ENCODE results near the gene ACAT2.

ACAT2 gene

DNA sequence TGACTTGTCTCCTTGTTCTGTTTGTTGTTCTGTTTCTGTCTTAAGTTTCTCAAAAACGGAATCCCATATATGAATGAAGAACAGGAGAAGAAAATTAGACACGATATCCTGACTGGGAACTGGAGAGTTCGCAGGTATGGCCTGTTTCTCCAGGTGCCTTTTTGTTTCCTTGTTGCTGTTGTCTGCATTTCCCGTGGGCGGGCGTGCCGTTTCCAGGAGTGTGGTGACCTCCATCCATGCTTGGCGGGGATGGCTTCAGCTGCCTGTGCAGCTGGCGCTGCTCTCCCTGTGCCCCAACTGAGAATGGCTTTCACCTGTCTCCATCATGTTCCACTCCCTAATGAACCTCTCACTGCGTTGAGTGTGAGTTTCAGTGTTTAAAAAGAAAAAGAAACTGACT is 42.7 kb downstream of the ACAT2 start:
- TF ChIP-seq RAD21 (IDR thresholded peaks at IDR 0.05; ENCODE audit: low read depth) (no peak), TAF1 (IDR thresholded peaks at IDR 0.05; ENCODE audit: low read depth) (no peak), ZBTB7A (IDR thresholded peaks at IDR 0.05; ENCODE audit: low read depth) (no peak), YY1 (IDR thresholded peaks at IDR 0.05; ENCODE audit: low read depth) (no peak), NFIC (IDR thresholded peaks at IDR 0.05) (no peak), CEBPB (IDR thresholded peaks at IDR 0.05) (no peak), TEAD4 (IDR thresholded peaks at IDR 0.05) (no peak), EP300 (IDR thresholded peaks at IDR 0.05; ENCODE audit: borderline replicate concordance) (no peak), FOXM1 (IDR thresholded peaks at IDR 0.05; ENCODE audit: borderline replicate concordance, low read depth) (no peak), EGR1 (IDR thresholded peaks at IDR 0.05) (no peak), TCF12 (IDR thresholded peaks at IDR 0.05; ENCODE audit: low read depth) (no peak), CREB1 (IDR thresholded peaks at IDR 0.05; ENCODE audit: low read depth) (no peak)
- TF ChIP-seq, protein P1, sequence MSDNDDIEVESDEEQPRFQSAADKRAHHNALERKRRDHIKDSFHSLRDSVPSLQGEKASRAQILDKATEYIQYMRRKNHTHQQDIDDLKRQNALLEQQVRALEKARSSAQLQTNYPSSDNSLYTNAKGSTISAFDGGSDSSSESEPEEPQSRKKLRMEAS (IDR thresholded peaks at IDR 0.05), result no peak
- TF ChIP-seq, protein P2, sequence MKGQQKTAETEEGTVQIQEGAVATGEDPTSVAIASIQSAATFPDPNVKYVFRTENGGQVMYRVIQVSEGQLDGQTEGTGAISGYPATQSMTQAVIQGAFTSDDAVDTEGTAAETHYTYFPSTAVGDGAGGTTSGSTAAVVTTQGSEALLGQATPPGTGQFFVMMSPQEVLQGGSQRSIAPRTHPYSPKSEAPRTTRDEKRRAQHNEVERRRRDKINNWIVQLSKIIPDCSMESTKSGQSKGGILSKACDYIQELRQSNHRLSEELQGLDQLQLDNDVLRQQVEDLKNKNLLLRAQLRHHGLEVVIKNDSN (IDR thresholded peaks at IDR 0.05), result no peak
- TF ChIP-seq, protein P3, sequence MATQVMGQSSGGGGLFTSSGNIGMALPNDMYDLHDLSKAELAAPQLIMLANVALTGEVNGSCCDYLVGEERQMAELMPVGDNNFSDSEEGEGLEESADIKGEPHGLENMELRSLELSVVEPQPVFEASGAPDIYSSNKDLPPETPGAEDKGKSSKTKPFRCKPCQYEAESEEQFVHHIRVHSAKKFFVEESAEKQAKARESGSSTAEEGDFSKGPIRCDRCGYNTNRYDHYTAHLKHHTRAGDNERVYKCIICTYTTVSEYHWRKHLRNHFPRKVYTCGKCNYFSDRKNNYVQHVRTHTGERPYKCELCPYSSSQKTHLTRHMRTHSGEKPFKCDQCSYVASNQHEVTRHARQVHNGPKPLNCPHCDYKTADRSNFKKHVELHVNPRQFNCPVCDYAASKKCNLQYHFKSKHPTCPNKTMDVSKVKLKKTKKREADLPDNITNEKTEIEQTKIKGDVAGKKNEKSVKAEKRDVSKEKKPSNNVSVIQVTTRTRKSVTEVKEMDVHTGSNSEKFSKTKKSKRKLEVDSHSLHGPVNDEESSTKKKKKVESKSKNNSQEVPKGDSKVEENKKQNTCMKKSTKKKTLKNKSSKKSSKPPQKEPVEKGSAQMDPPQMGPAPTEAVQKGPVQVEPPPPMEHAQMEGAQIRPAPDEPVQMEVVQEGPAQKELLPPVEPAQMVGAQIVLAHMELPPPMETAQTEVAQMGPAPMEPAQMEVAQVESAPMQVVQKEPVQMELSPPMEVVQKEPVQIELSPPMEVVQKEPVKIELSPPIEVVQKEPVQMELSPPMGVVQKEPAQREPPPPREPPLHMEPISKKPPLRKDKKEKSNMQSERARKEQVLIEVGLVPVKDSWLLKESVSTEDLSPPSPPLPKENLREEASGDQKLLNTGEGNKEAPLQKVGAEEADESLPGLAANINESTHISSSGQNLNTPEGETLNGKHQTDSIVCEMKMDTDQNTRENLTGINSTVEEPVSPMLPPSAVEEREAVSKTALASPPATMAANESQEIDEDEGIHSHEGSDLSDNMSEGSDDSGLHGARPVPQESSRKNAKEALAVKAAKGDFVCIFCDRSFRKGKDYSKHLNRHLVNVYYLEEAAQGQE (IDR thresholded peaks at IDR 0.05; ENCODE audit: low read depth), result no peak

DNA sequence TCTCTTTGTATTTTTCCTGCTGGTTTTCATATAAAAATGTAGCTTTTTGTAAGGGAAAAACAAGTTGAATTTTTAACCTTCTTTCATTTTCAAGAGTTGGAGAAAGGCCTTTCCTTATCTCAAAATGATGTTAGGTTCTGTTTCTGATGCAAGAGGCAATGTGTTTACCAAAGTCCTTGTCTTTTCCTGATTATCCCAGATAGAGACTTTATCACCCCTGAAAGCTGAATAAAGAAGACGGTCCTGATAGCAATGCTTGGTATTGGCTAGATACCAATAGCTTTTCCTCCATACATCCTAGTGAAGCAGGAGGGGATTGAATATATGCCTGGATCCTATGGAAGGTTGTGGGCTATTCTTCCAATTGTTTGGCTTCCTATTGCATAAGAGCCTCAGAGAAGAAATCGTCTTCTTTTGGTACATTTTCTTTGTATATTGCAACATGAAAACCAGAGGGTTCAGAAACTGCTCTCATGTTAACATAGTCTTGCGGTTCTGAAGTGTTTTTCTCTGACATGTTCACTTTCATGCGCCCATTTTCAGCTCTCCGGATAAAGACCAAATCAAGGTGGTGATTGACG is 43.7 kb downstream of the ACAT2 start:
- TF ChIP-seq TCF12 (IDR thresholded peaks at IDR 0.05; ENCODE audit: low read depth), result no peak
- TF ChIP-seq, protein P2 (IDR thresholded peaks at IDR 0.05), result no peak
- TF ChIP-seq TEAD4 (IDR thresholded peaks at IDR 0.05), result no peak
- no peak for TF ChIP-seq CREB1 (IDR thresholded peaks at IDR 0.05; ENCODE audit: low read depth)
- TF ChIP-seq RAD21 (IDR thresholded peaks at IDR 0.05; ENCODE audit: low read depth), result no peak
- TF ChIP-seq YY1 (IDR thresholded peaks at IDR 0.05; ENCODE audit: low read depth), result no peak
- TF ChIP-seq EP300 (IDR thresholded peaks at IDR 0.05; ENCODE audit: borderline replicate concordance), result no peak
- no peak for TF ChIP-seq NFIC (IDR thresholded peaks at IDR 0.05)
- no peak for TF ChIP-seq FOXM1 (IDR thresholded peaks at IDR 0.05; ENCODE audit: borderline replicate concordance, low read depth)
- TF ChIP-seq, protein P3 (IDR thresholded peaks at IDR 0.05; ENCODE audit: low read depth), result no peak
- no peak for TF ChIP-seq ZBTB7A (IDR thresholded peaks at IDR 0.05; ENCODE audit: low read depth)
- TF ChIP-seq, protein P1 (IDR thresholded peaks at IDR 0.05), result no peak
- no peak for TF ChIP-seq CEBPB (IDR thresholded peaks at IDR 0.05)
- no peak for TF ChIP-seq EGR1 (IDR thresholded peaks at IDR 0.05)
- no peak for TF ChIP-seq TAF1 (IDR thresholded peaks at IDR 0.05; ENCODE audit: low read depth)

DNA sequence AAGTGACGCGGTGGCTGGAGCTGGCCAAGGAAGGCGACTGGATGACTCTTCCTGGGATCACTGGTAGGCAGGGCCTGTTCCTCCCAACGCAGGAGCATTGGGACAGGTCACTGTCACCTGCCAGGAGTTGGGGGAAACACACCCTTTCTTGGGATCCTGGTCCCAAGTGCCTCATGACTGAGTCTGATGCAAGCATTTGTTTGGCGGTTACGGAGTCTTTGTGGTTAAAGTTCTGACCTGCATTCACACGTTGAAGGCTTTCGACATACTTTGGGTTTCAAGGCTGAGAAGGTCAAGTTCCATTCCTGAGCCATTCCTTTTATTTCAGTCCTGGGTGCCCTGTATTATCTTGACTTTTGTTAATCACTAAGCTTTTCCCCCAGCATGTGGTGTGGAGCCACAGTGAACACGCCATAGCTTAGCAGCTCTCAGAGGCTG is 44.2 kb downstream of the ACAT2 start:
- no peak for TF ChIP-seq EP300 (IDR thresholded peaks at IDR 0.05; ENCODE audit: borderline replicate concordance)
- TF ChIP-seq, protein P3 (IDR thresholded peaks at IDR 0.05; ENCODE audit: low read depth), result no peak
- TF ChIP-seq YY1 (IDR thresholded peaks at IDR 0.05; ENCODE audit: low read depth), result no peak
- TF ChIP-seq ZBTB7A (IDR thresholded peaks at IDR 0.05; ENCODE audit: low read depth), result no peak
- TF ChIP-seq NFIC (IDR thresholded peaks at IDR 0.05), result no peak
- no peak for TF ChIP-seq EGR1 (IDR thresholded peaks at IDR 0.05)
- no peak for TF ChIP-seq CREB1 (IDR thresholded peaks at IDR 0.05; ENCODE audit: low read depth)
- TF ChIP-seq TAF1 (IDR thresholded peaks at IDR 0.05; ENCODE audit: low read depth), result no peak
- TF ChIP-seq, protein P1 (IDR thresholded peaks at IDR 0.05), result no peak
- TF ChIP-seq, protein P2 (IDR thresholded peaks at IDR 0.05), result no peak
- TF ChIP-seq TCF12 (IDR thresholded peaks at IDR 0.05; ENCODE audit: low read depth), result no peak
- TF ChIP-seq RAD21 (IDR thresholded peaks at IDR 0.05; ENCODE audit: low read depth), result no peak
- TF ChIP-seq TEAD4 (IDR thresholded peaks at IDR 0.05), result no peak
- no peak for TF ChIP-seq FOXM1 (IDR thresholded peaks at IDR 0.05; ENCODE audit: borderline replicate concordance, low read depth)
- TF ChIP-seq CEBPB (IDR thresholded peaks at IDR 0.05), result no peak

All from Ishikawa (cell line).